Uterus (tissue), 2 donors: Measurements from ENCODE around the gene ESRRA.

Experiments used
- CTCF ChIP-seq, 4 experiments: fragments of 200-600 bp in 2 of 4; fragments of 450-650 bp in 2 of 4; sonication (generic) in 2 of 4; IDR thresholded peaks; one replicate each; pipeline ENCODE4 v1.5.1; 2016 to 2019; ENCODE audit warnings: antibody characterized with exemption in 4 of 4, mild to moderate bottlenecking in 2 of 4, moderate library complexity in 1 of 4
- POLR2A ChIP-seq, 2 donors: fragments of 450-650 bp; IDR thresholded peaks; one replicate each; pipeline ENCODE4 v1.6.1; 2016; ENCODE audit warnings: antibody characterized with exemption in 2 of 2, mild to moderate bottlenecking in 1 of 2, moderate library complexity in 1 of 2

DNA sequence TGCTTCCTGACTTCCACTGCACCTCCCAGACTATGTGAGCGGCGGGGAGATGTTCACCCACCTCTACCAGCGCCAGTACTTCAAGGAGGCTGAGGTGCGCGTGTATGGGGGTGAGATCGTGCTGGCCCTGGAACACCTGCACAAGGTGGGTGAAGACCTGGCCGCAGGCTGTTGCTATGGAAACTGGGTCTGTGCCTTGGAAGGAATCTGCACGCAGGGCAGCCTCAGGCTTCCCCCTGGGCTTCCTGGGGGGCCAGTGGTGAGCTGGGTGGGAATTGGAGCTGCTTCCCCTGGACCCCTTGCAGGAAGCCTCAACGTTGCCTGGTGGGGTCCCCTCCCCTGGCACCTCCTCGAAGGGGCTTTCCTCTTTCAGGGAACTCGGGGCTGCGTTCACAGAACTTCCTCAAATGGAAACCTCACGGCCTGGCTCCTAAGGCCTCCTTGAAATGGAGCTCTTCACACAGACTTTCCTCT lies 55.2 kb downstream of the ESRRA start:
- TF ChIP-seq POLR2A (IDR thresholded peaks at IDR 0.05) (no peak), CTCF (IDR thresholded peaks at IDR 0.05) (no peak)
